Measurements from ENCODE around the gene SMIM36.
"Not testable (repeated sequence)": the region's sequence is repeated elsewhere in the genome, so short reads cannot be mapped to it uniquely, and the experiment has no call there.

SMIM36 gene

GRCh38 chr17:55407641-55408566 lies 103.3 kb downstream of the SMIM36 start:
- peaks cover 17% of the 10 kb centered on the region for H3K36me3 ChIP-seq (ENCODE audit: low read length)

GRCh38 chr17:55405600-55405999 lies 105.7 kb downstream of the SMIM36 start:
- TF ChIP-seq CTCF (IDR thresholded peaks at IDR 0.05; ENCODE audit: insufficient read depth, low read length, poor library complexity, severe bottlenecking) (no peak), EZH2phosphoT487 (conservative IDR thresholded peaks at IDR 0.05; ENCODE audit: low read length) (no peak)
- no peaks in the 10 kb centered on the region for H3K79me2 ChIP-seq (ENCODE audit: insufficient read depth, low read length)
- no peaks in the 10 kb centered on the region for H4K20me1 ChIP-seq (ENCODE audit: low read depth, low read length)
- H3K27me3 ChIP-seq (ENCODE audit: low read length): no peaks in the 10 kb centered on the region
- H3K27ac ChIP-seq (ENCODE audit: low read depth, low read length): no peak overlapping the region
- no peak overlapping the region for H2AFZ ChIP-seq (ENCODE audit: low read depth, low read length, severe bottlenecking)
- no peak overlapping the region for H3K9ac ChIP-seq (ENCODE audit: low read length)
- no peaks in the 10 kb centered on the region for H3F3A ChIP-seq (ENCODE audit: insufficient read depth)
- no peaks in the 10 kb centered on the region for H3K9me3 ChIP-seq (ENCODE audit: insufficient read depth, low read length)
- no peak overlapping the region for H3K4me2 ChIP-seq (ENCODE audit: low read depth, low read length, poor library complexity, severe bottlenecking)
- H3K36me3 ChIP-seq (ENCODE audit: low read length): peaks cover 9% of the 10 kb centered on the region
- H3K9me2 ChIP-seq (replicated peaks; ENCODE audit: insufficient read depth, low read length): no peaks in the 10 kb centered on the region
- no peak overlapping the region for H3K4me3 ChIP-seq (ENCODE audit: insufficient read depth, low read length, poor library complexity, severe bottlenecking)

More at GRCh38 chr17:55407641-55408566, 103.3 kb downstream of the SMIM36 start:
- Histone ChIP-seq H4K20me1 (ENCODE audit: low read depth, low read length) (no peaks in the 10 kb centered on the region), H3K79me2 (ENCODE audit: insufficient read depth, low read length) (no peaks in the 10 kb centered on the region), H3K27me3 (ENCODE audit: low read length) (no peaks in the 10 kb centered on the region), H3K9ac (ENCODE audit: low read length) (no peak overlapping the region), H3K4me3 (ENCODE audit: insufficient read depth, low read length, poor library complexity, severe bottlenecking) (no peak overlapping the region), H3F3A (ENCODE audit: insufficient read depth) (no peaks in the 10 kb centered on the region), H3K9me3 (ENCODE audit: insufficient read depth, low read length) (no peaks in the 10 kb centered on the region), H2AFZ (ENCODE audit: low read depth, low read length, severe bottlenecking) (no peak overlapping the region), H3K27ac (ENCODE audit: low read depth, low read length) (no peak overlapping the region), H3K9me2 (replicated peaks; ENCODE audit: insufficient read depth, low read length) (no peaks in the 10 kb centered on the region), H3K4me2 (ENCODE audit: low read depth, low read length, poor library complexity, severe bottlenecking) (no peak overlapping the region)
- TF ChIP-seq EZH2phosphoT487 (conservative IDR thresholded peaks at IDR 0.05; ENCODE audit: low read length): no peak
- TF ChIP-seq CTCF (IDR thresholded peaks at IDR 0.05; ENCODE audit: insufficient read depth, low read length, poor library complexity, severe bottlenecking): no peak

GRCh38 chr17:55404197-55404596 lies 107.1 kb downstream of the SMIM36 start:
- not testable (repeated sequence) for H3K9me3 ChIP-seq (ENCODE audit: insufficient read depth, low read length); H3K36me3 ChIP-seq (ENCODE audit: low read length); H3K4me3 ChIP-seq (ENCODE audit: insufficient read depth, low read length, poor library complexity, severe bottlenecking); H3K9ac ChIP-seq (ENCODE audit: low read length); H3K9me2 ChIP-seq (replicated peaks; ENCODE audit: insufficient read depth, low read length); H3F3A ChIP-seq (ENCODE audit: insufficient read depth); H3K4me2 ChIP-seq (ENCODE audit: low read depth, low read length, poor library complexity, severe bottlenecking); H2AFZ ChIP-seq (ENCODE audit: low read depth, low read length, severe bottlenecking); H3K27ac ChIP-seq (ENCODE audit: low read depth, low read length); H3K27me3 ChIP-seq (ENCODE audit: low read length); H3K79me2 ChIP-seq (ENCODE audit: insufficient read depth, low read length); H4K20me1 ChIP-seq (ENCODE audit: low read depth, low read length)

- H3K4me2 ChIP-seq (ENCODE audit: low read depth, low read length, poor library complexity, severe bottlenecking): no peak overlapping the region
- no peaks in the 10 kb centered on the region for H3K9me2 ChIP-seq (replicated peaks; ENCODE audit: insufficient read depth, low read length)
- no peak overlapping the region for H3K9ac ChIP-seq (ENCODE audit: low read length)
- H3K27me3 ChIP-seq (ENCODE audit: low read length): no peaks in the 10 kb centered on the region
- no peaks in the 10 kb centered on the region for H3F3A ChIP-seq (ENCODE audit: insufficient read depth)
- H4K20me1 ChIP-seq (ENCODE audit: low read depth, low read length): no peaks in the 10 kb centered on the region
- TF ChIP-seq CTCF (IDR thresholded peaks at IDR 0.05; ENCODE audit: insufficient read depth, low read length, poor library complexity, severe bottlenecking) (no peak), EZH2phosphoT487 (conservative IDR thresholded peaks at IDR 0.05; ENCODE audit: low read length) (no peak)
- H3K79me2 ChIP-seq (ENCODE audit: insufficient read depth, low read length): no peaks in the 10 kb centered on the region
- no peak overlapping the region for H3K27ac ChIP-seq (ENCODE audit: low read depth, low read length)
- no peak overlapping the region for H2AFZ ChIP-seq (ENCODE audit: low read depth, low read length, severe bottlenecking)
- no peaks in the 10 kb centered on the region; the same call in 1 of the 2 replicates for H3K36me3 ChIP-seq (ENCODE audit: low read length)
- H3K4me3 ChIP-seq (ENCODE audit: insufficient read depth, low read length, poor library complexity, severe bottlenecking): no peak overlapping the region
- no peaks in the 10 kb centered on the region for H3K9me3 ChIP-seq (ENCODE audit: insufficient read depth, low read length)
Measured at GRCh38 chr17:55402374-55402773, 108.9 kb downstream of the SMIM36 start.

All from SU-DHL-6 (cell line).